ENCODE measurements around the gene CENPX. TPM values are rescaled to one million over a fixed set of nuclear protein-coding genes. Genes with fewer than 3 reads are reported as not detected.
A peak's percentile ranks its signal among the peaks of the same experiment; 100 is the strongest.
"Not testable (repeated sequence)": the region's sequence is repeated elsewhere in the genome, so short reads cannot be mapped to it uniquely, and the experiment has no call there.

CENPX gene
- total RNA-seq, 1 experiment from 2014 or later, result 116 TPM

- H3K27me3 ChIP-seq; DNase-seq; H3K4me1 ChIP-seq; H3K27ac ChIP-seq; H3K4me3 ChIP-seq; H3K36me3 ChIP-seq; H3K9me3 ChIP-seq (replicated peaks): not testable (repeated sequence)
Measured at GRCh38 chr17:82038796-82039409, 16.2 kb upstream of the CENPX start.

GRCh38 chr17:82037889-82038195 is 15.2 kb upstream of the CENPX start:
- Histone ChIP-seq H3K9me3 (replicated peaks) (no peaks in the 10 kb centered on the region), H3K27me3 (no peaks in the 10 kb centered on the region), H3K4me1 (peaks cover 3% of the 10 kb centered on the region; the same call in 1 of the 2 replicates), H3K36me3 (no peaks in the 10 kb centered on the region), H3K27ac (no peak overlapping the region), H3K4me3 (peak overlapping the region; percentile 66)
- DNase-seq, result no peak

GRCh38 chr17:82037092-82037888 is 14.6 kb upstream of the CENPX start, which contains the start of gene DCXR:
Gene DCXR, minus strand, starts transcription at chr17:82037697. Its CDS starts 15 bp downstream, at chr17:82037682.
- Histone ChIP-seq H3K4me1 (peaks cover 3% of the 10 kb centered on the region; the same call in 1 of the 2 replicates), H3K36me3 (no peaks in the 10 kb centered on the region), H3K27me3 (no peaks in the 10 kb centered on the region), H3K9me3 (replicated peaks) (no peaks in the 10 kb centered on the region), H3K4me3 (peak within 1 kb of the TSS; percentile 66), H3K27ac (peak within 1 kb of the TSS; percentile 37; the same call in 1 of the 2 replicates)
- peak; percentile 100 for DNase-seq

- DNase-seq, result no peak
- Histone ChIP-seq H3K4me3 (peak overlapping the region; percentile 66), H3K36me3 (no peaks in the 10 kb centered on the region), H3K9me3 (replicated peaks) (no peaks in the 10 kb centered on the region), H3K27ac (no peak overlapping the region; the same call in 1 of the 2 replicates), H3K27me3 (no peaks in the 10 kb centered on the region), H3K4me1 (peaks cover 3% of the 10 kb centered on the region; the same call in 1 of the 2 replicates)
Measured at GRCh38 chr17:82036634-82037091, 14.0 kb upstream of the CENPX start.

- no peak for DNase-seq
- Histone ChIP-seq H3K27ac (no peak overlapping the region), H3K9me3 (replicated peaks) (no peaks in the 10 kb centered on the region), H3K36me3 (no peaks in the 10 kb centered on the region), H3K27me3 (no peaks in the 10 kb centered on the region), H3K4me1 (peaks cover 3% of the 10 kb centered on the region; the same call in 1 of the 2 replicates), H3K4me3 (peak overlapping the region; percentile 66)
Measured at GRCh38 chr17:82035956-82036633, 13.4 kb upstream of the CENPX start.

- Histone ChIP-seq H3K27ac (no peak overlapping the region), H3K4me1 (peaks cover 3% of the 10 kb centered on the region; the same call in 1 of the 2 replicates), H3K36me3 (no peaks in the 10 kb centered on the region), H3K4me3 (no peak overlapping the region), H3K9me3 (replicated peaks) (no peaks in the 10 kb centered on the region), H3K27me3 (no peaks in the 10 kb centered on the region)
- DNase-seq, result no peak
Measured at GRCh38 chr17:82035488-82035887, 12.8 kb upstream of the CENPX start.

- H3K36me3 ChIP-seq, result no peaks in the 10 kb centered on the region
- H3K4me1 ChIP-seq, result peaks cover 3% of the 10 kb centered on the region; the same call in 1 of the 2 replicates
- H3K27me3 ChIP-seq, result no peaks in the 10 kb centered on the region
- H3K27ac ChIP-seq, result no peak overlapping the region
- DNase-seq, result no peak
- H3K9me3 ChIP-seq (replicated peaks), result no peaks in the 10 kb centered on the region
- no peak overlapping the region for H3K4me3 ChIP-seq
Measured at GRCh38 chr17:82034371-82035011, 11.8 kb upstream of the CENPX start.

GRCh38 chr17:82033359-82034085 is 10.8 kb upstream of the CENPX start:
- no peaks in the 10 kb centered on the region for H3K9me3 ChIP-seq (replicated peaks)
- H3K4me1 ChIP-seq, result peaks cover 3% of the 10 kb centered on the region; the same call in 1 of the 2 replicates

GRCh38 chr17:82031885-82032627 is 9.4 kb upstream of the CENPX start:
- Histone ChIP-seq H3K27ac (no peak overlapping the region), H3K36me3 (no peaks in the 10 kb centered on the region), H3K4me3 (peak overlapping the region; percentile 49)

More at GRCh38 chr17:82033359-82034085, 10.8 kb upstream of the CENPX start:
- DNase-seq, result no peak
- Histone ChIP-seq H3K27me3 (no peaks in the 10 kb centered on the region), H3K27ac (no peak overlapping the region), H3K4me3 (no peak overlapping the region), H3K36me3 (no peaks in the 10 kb centered on the region)

GRCh38 chr17:82031303-82031884 is 8.7 kb upstream of the CENPX start, which contains the start of gene RAC3:
Gene RAC3, plus strand, starts transcription at chr17:82031678. Its CDS starts 84 bp downstream, at chr17:82031762.
- peaks cover under 1% of the 10 kb centered on the region; the same call in 1 of the 2 replicates for H3K4me1 ChIP-seq
- peak within 1 kb of the TSS; percentile 60 for H3K4me3 ChIP-seq
- no peak within 1 kb of the TSS for H3K27ac ChIP-seq
- no peaks in the 10 kb centered on the region for H3K9me3 ChIP-seq (replicated peaks)
- no peaks in the 10 kb centered on the region for H3K27me3 ChIP-seq
- no peaks in the 10 kb centered on the region for H3K36me3 ChIP-seq
- DNase-seq, result peak in 1 of 2 experiments; percentile 70

More at GRCh38 chr17:82031885-82032627, 9.4 kb upstream of the CENPX start:
- H3K4me1 ChIP-seq, result peaks cover 3% of the 10 kb centered on the region; the same call in 1 of the 2 replicates
- H3K27me3 ChIP-seq, result no peaks in the 10 kb centered on the region
- no peak for DNase-seq
- H3K9me3 ChIP-seq (replicated peaks), result no peaks in the 10 kb centered on the region

- peak overlapping the region; percentile 60 for H3K4me3 ChIP-seq
- H3K4me1 ChIP-seq, result no peaks in the 10 kb centered on the region; the same call in 1 of the 2 replicates
- no peaks in the 10 kb centered on the region for H3K27me3 ChIP-seq
- H3K9me3 ChIP-seq (replicated peaks), result no peaks in the 10 kb centered on the region
- DNase-seq, result peak; percentile 90 to 91
- no peak overlapping the region for H3K27ac ChIP-seq
- H3K36me3 ChIP-seq, result no peaks in the 10 kb centered on the region
Measured at GRCh38 chr17:82030470-82031302, 8.0 kb upstream of the CENPX start.

GRCh38 chr17:82029990-82030469 is 7.4 kb upstream of the CENPX start:
- Histone ChIP-seq H3K4me1 (no peaks in the 10 kb centered on the region; the same call in 1 of the 2 replicates), H3K9me3 (replicated peaks) (no peaks in the 10 kb centered on the region), H3K36me3 (no peaks in the 10 kb centered on the region), H3K27ac (no peak overlapping the region), H3K4me3 (no peak overlapping the region), H3K27me3 (no peaks in the 10 kb centered on the region)
- no peak for DNase-seq
